Measurements from ENCODE around the gene PTPN3. TPM values are rescaled to one million over a fixed set of nuclear protein-coding genes. Genes with fewer than 3 reads are reported as not detected.

PTPN3 gene
- total RNA-seq, 1 donor from 2014 or later, result 1.1 TPM

DNA sequence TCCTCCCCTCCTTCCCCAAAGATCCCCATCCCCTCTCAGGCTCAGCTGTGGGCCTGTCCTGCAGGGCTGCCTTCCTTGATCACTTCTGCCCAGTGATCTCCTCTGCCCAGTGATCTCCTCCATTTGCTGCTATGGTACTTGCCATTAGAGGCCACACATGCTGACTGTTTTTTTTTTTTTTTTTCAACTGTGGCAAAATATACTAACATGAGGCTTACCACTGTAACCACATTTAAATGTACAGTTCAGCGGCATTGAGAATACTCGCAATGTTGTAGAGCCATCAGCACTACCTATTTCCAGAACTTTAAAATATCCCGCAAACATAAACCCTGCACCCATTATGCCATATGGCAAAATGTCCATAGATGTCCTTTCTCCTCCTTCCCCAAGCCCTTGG lies 115.5 kb downstream of the PTPN3 start:
- no peak overlapping the region for H3K27ac Mint-ChIP-seq (ENCODE audit: unreplicated experiment)
- H3K27me3 Mint-ChIP-seq (ENCODE audit: low read depth), result no peaks in the 10 kb centered on the region
- H3K4me3 Mint-ChIP-seq, result no peak overlapping the region

DNA sequence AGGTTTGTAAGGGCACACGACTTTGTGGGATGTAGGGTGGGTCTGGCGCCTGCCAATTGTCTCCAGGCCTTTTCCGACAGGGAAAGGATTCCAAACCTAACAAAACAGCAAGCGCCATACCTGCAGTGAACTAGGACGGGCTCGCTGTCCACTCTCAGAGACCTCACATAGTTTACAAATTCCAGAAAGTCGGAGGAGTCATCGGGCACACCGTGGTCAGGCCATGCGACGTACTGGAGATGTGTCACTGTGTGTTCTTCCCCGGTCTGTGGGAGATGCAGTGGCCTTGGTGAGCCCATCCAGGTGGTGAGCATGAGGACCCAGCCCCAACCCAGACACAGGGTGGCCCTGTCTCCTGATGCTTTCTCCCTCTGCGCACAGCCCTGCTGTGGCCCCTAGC lies 115.9 kb downstream of the PTPN3 start:
- Mint-ChIP-seq H3K27me3 (ENCODE audit: low read depth) (no peaks in the 10 kb centered on the region), H3K27ac (ENCODE audit: unreplicated experiment) (no peak overlapping the region)
- TF ChIP-seq, protein P1, sequence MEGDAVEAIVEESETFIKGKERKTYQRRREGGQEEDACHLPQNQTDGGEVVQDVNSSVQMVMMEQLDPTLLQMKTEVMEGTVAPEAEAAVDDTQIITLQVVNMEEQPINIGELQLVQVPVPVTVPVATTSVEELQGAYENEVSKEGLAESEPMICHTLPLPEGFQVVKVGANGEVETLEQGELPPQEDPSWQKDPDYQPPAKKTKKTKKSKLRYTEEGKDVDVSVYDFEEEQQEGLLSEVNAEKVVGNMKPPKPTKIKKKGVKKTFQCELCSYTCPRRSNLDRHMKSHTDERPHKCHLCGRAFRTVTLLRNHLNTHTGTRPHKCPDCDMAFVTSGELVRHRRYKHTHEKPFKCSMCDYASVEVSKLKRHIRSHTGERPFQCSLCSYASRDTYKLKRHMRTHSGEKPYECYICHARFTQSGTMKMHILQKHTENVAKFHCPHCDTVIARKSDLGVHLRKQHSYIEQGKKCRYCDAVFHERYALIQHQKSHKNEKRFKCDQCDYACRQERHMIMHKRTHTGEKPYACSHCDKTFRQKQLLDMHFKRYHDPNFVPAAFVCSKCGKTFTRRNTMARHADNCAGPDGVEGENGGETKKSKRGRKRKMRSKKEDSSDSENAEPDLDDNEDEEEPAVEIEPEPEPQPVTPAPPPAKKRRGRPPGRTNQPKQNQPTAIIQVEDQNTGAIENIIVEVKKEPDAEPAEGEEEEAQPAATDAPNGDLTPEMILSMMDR (conservative IDR thresholded peaks at IDR 0.05), result no peak

More for the DNA sequence above, 115.5 kb downstream of the PTPN3 start:
- DNase-seq (ENCODE audit: low read depth, low spot score), result no peak
- H3K36me3 Mint-ChIP-seq (ENCODE audit: low read depth), result no peaks in the 10 kb centered on the region
- TF ChIP-seq, protein P1 (conservative IDR thresholded peaks at IDR 0.05), result no peak
- H3K4me1 Mint-ChIP-seq, result peaks cover 12% of the 10 kb centered on the region
- no peaks in the 10 kb centered on the region for H3K9me3 Mint-ChIP-seq

DNA sequence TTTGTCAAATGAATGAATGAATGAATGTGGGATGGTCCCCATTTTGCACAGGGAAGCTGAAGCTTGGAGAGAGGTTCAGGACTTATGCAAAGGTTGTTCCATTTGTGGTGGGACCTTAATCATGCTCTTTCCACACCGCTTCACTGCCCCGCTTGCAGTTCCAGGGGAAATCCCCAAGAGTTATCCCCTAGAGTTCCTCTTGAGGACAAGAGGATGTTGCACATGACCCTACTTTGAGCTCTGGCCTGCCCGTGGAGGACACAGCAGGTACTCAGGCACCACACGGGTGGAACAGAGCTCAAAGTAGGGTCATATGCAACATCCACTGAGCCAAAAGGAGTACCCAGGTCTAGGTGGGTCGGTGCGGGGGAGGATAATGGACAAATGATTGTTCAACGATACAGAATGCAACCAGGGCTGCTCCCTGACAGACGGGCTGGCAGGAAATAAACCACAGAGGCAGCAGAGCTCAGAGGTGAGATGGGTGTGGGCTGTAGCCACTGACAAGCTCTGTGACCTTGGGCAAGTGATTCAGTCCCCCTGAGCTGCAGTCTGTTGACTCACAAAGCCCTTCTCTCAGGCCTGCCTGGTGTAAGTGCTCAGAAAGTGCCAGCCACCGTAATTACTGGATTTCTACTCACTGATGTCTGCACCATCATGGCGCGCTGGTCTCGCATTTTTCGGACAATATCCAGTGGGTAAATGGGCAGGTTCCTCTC lies 116.9 kb downstream of the PTPN3 start:
- H3K27me3 Mint-ChIP-seq (ENCODE audit: low read depth), result no peaks in the 10 kb centered on the region
- H3K36me3 Mint-ChIP-seq (ENCODE audit: low read depth), result no peaks in the 10 kb centered on the region
- no peaks in the 10 kb centered on the region for H3K9me3 Mint-ChIP-seq
- no peak overlapping the region for H3K4me3 Mint-ChIP-seq
- no peak overlapping the region for H3K27ac Mint-ChIP-seq (ENCODE audit: unreplicated experiment)
- TF ChIP-seq, protein P1 (conservative IDR thresholded peaks at IDR 0.05), result no peak
- DNase-seq (ENCODE audit: low read depth, low spot score), result no peak
- H3K4me1 Mint-ChIP-seq, result peaks cover 14% of the 10 kb centered on the region

More for the DNA sequence above, 115.9 kb downstream of the PTPN3 start:
- H3K4me3 Mint-ChIP-seq, result no peak overlapping the region
- DNase-seq (ENCODE audit: low read depth, low spot score), result no peak
- H3K4me1 Mint-ChIP-seq, result peaks cover 14% of the 10 kb centered on the region
- H3K9me3 Mint-ChIP-seq, result no peaks in the 10 kb centered on the region
- H3K36me3 Mint-ChIP-seq (ENCODE audit: low read depth), result no peaks in the 10 kb centered on the region

DNA sequence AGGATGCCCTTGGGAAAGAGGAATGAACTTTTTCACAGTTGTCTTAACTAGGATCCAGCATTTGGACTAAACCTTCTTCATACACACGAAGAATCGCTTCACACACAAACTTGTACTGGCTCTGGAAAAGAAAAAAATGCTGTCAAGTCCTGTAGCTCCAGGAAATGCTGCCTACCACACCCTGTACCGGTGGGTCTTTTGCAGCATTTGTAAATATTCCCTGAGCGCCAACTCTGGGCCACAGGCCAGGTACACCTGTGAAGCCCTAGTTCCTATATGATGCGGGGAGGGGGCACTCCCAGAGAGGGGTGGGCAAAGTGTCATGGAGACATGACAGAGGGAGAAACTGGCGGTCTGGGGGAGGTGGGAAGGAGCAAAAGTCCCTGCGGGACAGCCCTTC lies 118.6 kb downstream of the PTPN3 start:
- Mint-ChIP-seq H3K27me3 (ENCODE audit: low read depth) (no peaks in the 10 kb centered on the region), H3K9me3 (no peaks in the 10 kb centered on the region), H3K36me3 (ENCODE audit: low read depth) (no peaks in the 10 kb centered on the region), H3K4me3 (no peak overlapping the region), H3K27ac (ENCODE audit: unreplicated experiment) (no peak overlapping the region), H3K4me1 (peaks cover 14% of the 10 kb centered on the region)
- TF ChIP-seq, protein P1 (conservative IDR thresholded peaks at IDR 0.05), result no peak
- DNase-seq (ENCODE audit: low read depth, low spot score), result no peak

DNA sequence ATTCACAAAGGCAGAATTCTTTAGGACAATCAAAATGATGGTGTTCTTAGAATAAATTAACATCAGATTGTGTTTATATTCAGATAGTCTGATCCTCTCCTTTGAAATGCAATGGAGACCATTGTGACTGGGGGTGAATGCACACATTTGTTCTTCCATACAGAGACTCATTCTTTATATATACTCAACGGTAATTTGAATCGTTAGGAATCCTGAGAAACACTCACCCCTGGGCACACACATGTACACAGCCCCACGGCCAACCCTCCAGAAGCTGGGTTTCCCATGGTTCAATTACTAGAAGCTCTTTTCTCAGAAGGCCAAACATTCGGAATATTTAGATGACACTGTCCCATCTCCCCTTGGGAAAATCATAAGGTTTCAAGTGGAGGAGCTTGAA lies 119.8 kb downstream of the PTPN3 start:
- Mint-ChIP-seq H3K4me3 (no peak overlapping the region), H3K27ac (ENCODE audit: unreplicated experiment) (no peak overlapping the region), H3K9me3 (no peaks in the 10 kb centered on the region), H3K4me1 (peaks cover 14% of the 10 kb centered on the region), H3K36me3 (ENCODE audit: low read depth) (no peaks in the 10 kb centered on the region), H3K27me3 (ENCODE audit: low read depth) (no peaks in the 10 kb centered on the region)
- TF ChIP-seq, protein P1 (conservative IDR thresholded peaks at IDR 0.05), result no peak
- no peak for DNase-seq (ENCODE audit: low read depth, low spot score)

Data from neural crest cell (in vitro differentiated cells).